ENCODE data around the gene SMC4.

- TF ChIP-seq CTCF (IDR thresholded peaks at IDR 0.05) (no peak), POLR2A (IDR thresholded peaks at IDR 0.05) (no peak)
Measured at GRCh38 chr3:160447544-160447943, 48.1 kb downstream of the SMC4 start.

Data from ovary (tissue), 3 donors.